Natural killer cell (primary cell): ENCODE data around the gene TSPAN13. TPM values are rescaled to one million over a fixed set of nuclear protein-coding genes. Genes with fewer than 3 reads are reported as not detected.

Experiments
- ATAC-seq, 3 donors: fragments of 150-1000 bp in 2 of 3; fragments of 200-7000 bp in 1 of 3; cut with Tn5 transposase; 1 replicate in 1 of 3; 2 replicates in 2 of 3; pipeline ENCODE4 v1.10.0; 2021; ENCODE audit warnings: mild to moderate bottlenecking in 2 of 3, moderate library complexity in 2 of 3
- DNase-seq, 2 donors: peaks; one replicate each; pipeline versions ENCODE4 v3.0.0 to v3.0.0-alpha.2; 2013 to 2021; ENCODE audit warnings: mixed read lengths in 1 of 2
- H3K27ac ChIP-seq: one replicate; pipeline ENCODE4 v1.5.1; 2013; ENCODE audit warnings: mild to moderate bottlenecking, low read length
- H3K27me3 ChIP-seq: one replicate; pipeline ENCODE4 v1.6.1; 2013; ENCODE audit warnings: low read length; ENCODE audit not compliant: control insufficient read depth, insufficient read depth
- H3K36me3 ChIP-seq: one replicate; pipeline ENCODE4 v1.6.1; 2013; ENCODE audit warnings: low read length; ENCODE audit not compliant: control insufficient read depth, insufficient read depth
- H3K4me1 ChIP-seq: one replicate; pipeline ENCODE4 v1.6.1; 2013; ENCODE audit warnings: low read length; ENCODE audit not compliant: control insufficient read depth, insufficient read depth
- H3K4me3 ChIP-seq: one replicate; pipeline ENCODE4 v1.5.1; 2013; ENCODE audit warnings: low read length
- H3K9me3 ChIP-seq: one replicate; pipeline ENCODE4 v1.6.1; 2013; ENCODE audit warnings: low read length; ENCODE audit not compliant: control insufficient read depth, insufficient read depth
- H3K27ac Mint-ChIP-seq, 2 donors: one replicate each; pipeline ENCODE4 v1.8.0; 2022; ENCODE audit warnings: mild to moderate bottlenecking in 2 of 2, mixed read lengths in 2 of 2, moderate library complexity in 1 of 2
- H3K27me3 Mint-ChIP-seq, 2 donors: one replicate each; pipeline ENCODE4 v1.8.0; 2022; ENCODE audit warnings: low read depth in 2 of 2, mixed read lengths in 2 of 2
- H3K36me3 Mint-ChIP-seq: one replicate; pipeline ENCODE4 v1.8.0; 2022; ENCODE audit warnings: mixed read lengths
- H3K4me1 Mint-ChIP-seq, 2 donors: one replicate each; pipeline ENCODE4 v1.8.0; 2022; ENCODE audit warnings: mixed read lengths in 2 of 2
- H3K4me3 Mint-ChIP-seq: one replicate; pipeline ENCODE4 v1.8.0; 2022; ENCODE audit warnings: mild to moderate bottlenecking, moderate library complexity, mixed read lengths
- H3K9me3 Mint-ChIP-seq, 2 donors: one replicate each; pipeline ENCODE4 v1.8.0; 2022; ENCODE audit warnings: mixed read lengths in 2 of 2
- WGBS: methylation state at CpG from one replicate; pipeline ENCODE4 v1.1.7; 2013; ENCODE audit warnings: missing lambda C conversion rate; ENCODE audit not compliant: insufficient coverage; 5-methylcytosine and 5-hydroxymethylcytosine counted together
- intact Hi-C: fragments of 100-400 bp; cut with micrococcal nuclease; formaldehyde crosslinking; loops from one replicate; pipeline ENCODE4 v1.14.2; 2022
- total RNA-seq, 4 donors: library from RNA; stranded (reverse); fragments of 120-200 nt in 1 of 4; gene quantifications; one replicate each; pipeline versions ENCODE4 v1.2.3 to v1.2.4, GENCODE V29; 2013 to 2022
- TF ChIP-seq, protein P1 (sequence below): fragments of 200-600 bp; IDR thresholded peaks from one replicate; pipeline ENCODE4 v1.8.0; 2022; ENCODE audit warnings: antibody characterized with exemption

Gene TSPAN13
- total RNA-seq, 3 donors from 2014 or later (not counting 1 experiment from before 2014, with no cell fraction given), result 1.4 to 2.3 (median 1.8) TPM

- DNase-seq (no peak), ATAC-seq (no peak)
- no peaks in the 10 kb centered on the region for H3K4me1 Mint-ChIP-seq
- no peaks in the 10 kb centered on the region for H3K27me3 Mint-ChIP-seq
- Histone ChIP-seq H3K4me3 (no peak overlapping the region), H3K27ac (no peak overlapping the region), H3K36me3 (no peaks in the 10 kb centered on the region), H3K4me1 (no peaks in the 10 kb centered on the region), H3K27me3 (no peaks in the 10 kb centered on the region), H3K9me3 (no peaks in the 10 kb centered on the region)
- TF ChIP-seq, protein P1, sequence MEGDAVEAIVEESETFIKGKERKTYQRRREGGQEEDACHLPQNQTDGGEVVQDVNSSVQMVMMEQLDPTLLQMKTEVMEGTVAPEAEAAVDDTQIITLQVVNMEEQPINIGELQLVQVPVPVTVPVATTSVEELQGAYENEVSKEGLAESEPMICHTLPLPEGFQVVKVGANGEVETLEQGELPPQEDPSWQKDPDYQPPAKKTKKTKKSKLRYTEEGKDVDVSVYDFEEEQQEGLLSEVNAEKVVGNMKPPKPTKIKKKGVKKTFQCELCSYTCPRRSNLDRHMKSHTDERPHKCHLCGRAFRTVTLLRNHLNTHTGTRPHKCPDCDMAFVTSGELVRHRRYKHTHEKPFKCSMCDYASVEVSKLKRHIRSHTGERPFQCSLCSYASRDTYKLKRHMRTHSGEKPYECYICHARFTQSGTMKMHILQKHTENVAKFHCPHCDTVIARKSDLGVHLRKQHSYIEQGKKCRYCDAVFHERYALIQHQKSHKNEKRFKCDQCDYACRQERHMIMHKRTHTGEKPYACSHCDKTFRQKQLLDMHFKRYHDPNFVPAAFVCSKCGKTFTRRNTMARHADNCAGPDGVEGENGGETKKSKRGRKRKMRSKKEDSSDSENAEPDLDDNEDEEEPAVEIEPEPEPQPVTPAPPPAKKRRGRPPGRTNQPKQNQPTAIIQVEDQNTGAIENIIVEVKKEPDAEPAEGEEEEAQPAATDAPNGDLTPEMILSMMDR, result no peak
- intact Hi-C loops, result no loop called here
- H3K9me3 Mint-ChIP-seq, result no peaks in the 10 kb centered on the region
- no peak overlapping the region for H3K27ac Mint-ChIP-seq
- no CpG with 5 or more reads among the region's 1 CpG for WGBS
- H3K36me3 Mint-ChIP-seq, result no peaks in the 10 kb centered on the region
- no peak overlapping the region for H3K4me3 Mint-ChIP-seq
These were observed 27.0 kb downstream of the TSPAN13 start for GRCh38 chr7:16780596-16780995.

GRCh38 chr7:16785321-16785720, 31.8 kb downstream of the TSPAN13 start:
- H3K27me3 Mint-ChIP-seq, result no peaks in the 10 kb centered on the region
- Histone ChIP-seq H3K27ac (no peak overlapping the region), H3K36me3 (no peaks in the 10 kb centered on the region), H3K4me3 (no peak overlapping the region), H3K4me1 (no peaks in the 10 kb centered on the region), H3K9me3 (no peaks in the 10 kb centered on the region), H3K27me3 (no peaks in the 10 kb centered on the region)
- no peak for DNase-seq
- intact Hi-C loops, result no loop called here
- TF ChIP-seq, protein P1, result no peak
- H3K36me3 Mint-ChIP-seq, result no peaks in the 10 kb centered on the region
- 83% methylated on average over 1 of the region's 1 CpG for WGBS
- H3K9me3 Mint-ChIP-seq, result no peaks in the 10 kb centered on the region
- H3K4me3 Mint-ChIP-seq, result no peak overlapping the region
- H3K4me1 Mint-ChIP-seq, result no peaks in the 10 kb centered on the region
- no peak for ATAC-seq
- no peak overlapping the region for H3K27ac Mint-ChIP-seq

DNA sequence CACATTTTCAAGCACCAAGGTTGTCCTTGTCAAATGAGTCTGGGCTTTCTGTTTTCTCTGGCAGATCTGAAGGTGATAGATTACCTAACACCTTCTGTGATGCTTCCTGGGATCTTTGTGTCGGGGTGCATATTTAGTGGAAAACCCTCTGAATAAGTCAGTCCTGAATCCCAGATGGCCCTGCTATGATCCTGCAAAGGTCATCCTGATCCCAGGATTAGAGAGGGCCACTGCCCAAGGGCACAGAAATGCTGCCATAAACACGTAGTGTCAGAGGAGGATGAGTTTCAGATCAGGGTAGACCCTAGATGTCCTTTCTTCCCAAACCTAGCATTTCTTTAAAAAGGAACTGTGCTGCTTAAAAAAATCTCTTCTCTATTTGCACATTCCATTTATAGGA, 32.3 kb downstream of the TSPAN13 start:
- Mint-ChIP-seq H3K36me3 (no peaks in the 10 kb centered on the region), H3K27me3 (no peaks in the 10 kb centered on the region), H3K27ac (no peak overlapping the region), H3K4me1 (no peaks in the 10 kb centered on the region), H3K4me3 (no peak overlapping the region), H3K9me3 (no peaks in the 10 kb centered on the region)
- H3K4me3 ChIP-seq, result no peak overlapping the region
- no peak overlapping the region for H3K27ac ChIP-seq
- DNase-seq (no peak), ATAC-seq (no peak)
- TF ChIP-seq, protein P1, result no peak
- WGBS, result 79% methylated on average over 2 of the region's 2 CpGs
- H3K36me3 ChIP-seq, result no peaks in the 10 kb centered on the region
- no peaks in the 10 kb centered on the region for H3K27me3 ChIP-seq
- H3K4me1 ChIP-seq, result no peaks in the 10 kb centered on the region
- intact Hi-C loops, result no loop called here
- H3K9me3 ChIP-seq, result no peaks in the 10 kb centered on the region

DNA sequence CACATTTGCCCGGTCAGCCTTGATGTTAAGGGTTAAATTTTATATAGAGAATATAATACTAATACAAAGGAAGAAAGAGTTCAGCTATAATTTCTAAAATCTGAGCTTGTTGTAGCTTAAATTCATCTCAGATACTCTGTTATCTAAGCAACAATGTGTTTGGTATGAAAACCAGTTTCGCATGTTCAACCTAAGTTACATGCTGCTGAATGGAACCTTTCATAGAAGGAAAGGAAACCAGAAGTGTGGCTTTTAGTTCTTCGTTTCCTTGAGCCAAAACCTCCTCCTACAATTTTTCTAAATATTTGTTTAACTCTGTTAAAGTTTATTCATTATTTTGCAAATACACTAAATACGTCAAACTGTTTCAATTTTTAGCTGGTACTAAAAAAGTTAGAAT, 32.7 kb downstream of the TSPAN13 start:
- intact Hi-C loops, result no loop called here
- Mint-ChIP-seq H3K4me1 (no peaks in the 10 kb centered on the region), H3K36me3 (no peaks in the 10 kb centered on the region), H3K27me3 (no peaks in the 10 kb centered on the region), H3K9me3 (no peaks in the 10 kb centered on the region), H3K4me3 (no peak overlapping the region), H3K27ac (no peak overlapping the region)
- ATAC-seq (no peak), DNase-seq (no peak)
- no peaks in the 10 kb centered on the region for H3K4me1 ChIP-seq
- H3K27ac ChIP-seq, result no peak overlapping the region
- H3K4me3 ChIP-seq, result no peak overlapping the region
- H3K27me3 ChIP-seq, result no peaks in the 10 kb centered on the region
- H3K9me3 ChIP-seq, result no peaks in the 10 kb centered on the region
- WGBS, result no CpG with 5 or more reads among the region's 4 CpGs
- no peaks in the 10 kb centered on the region for H3K36me3 ChIP-seq
- TF ChIP-seq, protein P1, result no peak
